Stimulated activated CD8-positive, alpha-beta memory T cell treated with anti-CD3 and anti-CD28 coated beads, Interleukin-4, amount 100 ng/mL, for 4 hours (primary cell): ENCODE results near the gene NDUFB11.

Experiments
- DNase-seq, 2 donors: peaks; one replicate each; pipeline ENCODE4 v3.0.0-alpha.2; 2020; ENCODE audit warnings: low read depth in 2 of 2, low spot score in 1 of 2

NDUFB11 gene

DNA sequence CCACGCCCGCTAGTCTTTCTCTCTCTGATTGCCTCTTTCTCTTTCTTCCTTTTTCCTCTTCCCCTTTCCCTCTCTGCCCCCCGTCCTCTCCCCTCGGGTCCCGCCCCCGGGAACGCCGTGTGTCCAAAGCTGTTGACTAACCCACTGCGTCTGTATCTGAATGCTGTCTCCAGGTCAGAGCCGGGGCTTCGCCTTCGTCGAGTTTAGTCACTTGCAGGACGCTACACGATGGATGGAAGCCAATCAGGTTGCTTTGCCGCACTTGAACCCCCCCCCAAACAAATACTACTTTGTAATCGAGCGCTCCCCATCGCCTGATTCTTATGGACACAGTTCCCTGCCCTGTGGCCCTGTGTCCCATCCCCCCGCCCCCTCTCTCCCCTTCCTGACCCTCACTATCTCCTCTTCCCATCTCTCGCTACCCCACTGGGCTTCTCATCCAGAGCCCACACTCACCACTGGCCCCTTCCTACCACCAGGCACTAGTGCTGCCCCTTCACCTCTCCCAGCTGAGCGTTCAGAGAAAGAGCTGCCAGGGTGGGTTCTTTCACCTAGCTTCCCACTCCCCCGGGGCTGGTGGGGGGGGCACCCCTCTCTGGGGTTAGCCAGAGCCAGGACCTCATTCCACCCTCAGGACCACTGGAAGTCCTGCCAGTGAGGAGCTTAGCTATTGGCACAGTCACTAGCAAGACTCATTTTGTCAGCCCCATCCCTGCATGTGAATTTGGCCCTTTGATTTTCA lies 30.5 kb upstream of the NDUFB11 start:
- DNase-seq = no peak

DNA sequence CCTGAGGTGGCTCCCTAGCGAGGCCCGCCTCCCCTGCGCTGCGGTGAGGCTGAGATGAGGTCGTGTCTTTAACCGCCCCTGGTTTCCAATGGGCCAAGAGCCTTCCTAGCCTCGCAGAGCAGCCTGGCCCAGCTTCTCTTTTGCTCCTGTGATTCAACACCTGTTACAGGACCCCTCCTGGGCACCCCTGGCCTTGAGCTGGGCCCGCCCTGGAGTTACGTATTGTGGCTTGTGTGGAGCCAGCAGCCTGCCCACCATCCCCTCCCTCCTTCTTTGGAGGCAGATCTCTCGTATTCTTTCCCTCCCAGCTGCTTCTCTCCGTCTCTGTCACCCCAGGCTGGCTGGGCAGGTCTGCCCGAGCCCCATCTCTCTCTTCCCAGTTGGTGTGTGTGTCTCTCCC lies 29.9 kb upstream of the NDUFB11 start:
- DNase-seq = no peak

DNA sequence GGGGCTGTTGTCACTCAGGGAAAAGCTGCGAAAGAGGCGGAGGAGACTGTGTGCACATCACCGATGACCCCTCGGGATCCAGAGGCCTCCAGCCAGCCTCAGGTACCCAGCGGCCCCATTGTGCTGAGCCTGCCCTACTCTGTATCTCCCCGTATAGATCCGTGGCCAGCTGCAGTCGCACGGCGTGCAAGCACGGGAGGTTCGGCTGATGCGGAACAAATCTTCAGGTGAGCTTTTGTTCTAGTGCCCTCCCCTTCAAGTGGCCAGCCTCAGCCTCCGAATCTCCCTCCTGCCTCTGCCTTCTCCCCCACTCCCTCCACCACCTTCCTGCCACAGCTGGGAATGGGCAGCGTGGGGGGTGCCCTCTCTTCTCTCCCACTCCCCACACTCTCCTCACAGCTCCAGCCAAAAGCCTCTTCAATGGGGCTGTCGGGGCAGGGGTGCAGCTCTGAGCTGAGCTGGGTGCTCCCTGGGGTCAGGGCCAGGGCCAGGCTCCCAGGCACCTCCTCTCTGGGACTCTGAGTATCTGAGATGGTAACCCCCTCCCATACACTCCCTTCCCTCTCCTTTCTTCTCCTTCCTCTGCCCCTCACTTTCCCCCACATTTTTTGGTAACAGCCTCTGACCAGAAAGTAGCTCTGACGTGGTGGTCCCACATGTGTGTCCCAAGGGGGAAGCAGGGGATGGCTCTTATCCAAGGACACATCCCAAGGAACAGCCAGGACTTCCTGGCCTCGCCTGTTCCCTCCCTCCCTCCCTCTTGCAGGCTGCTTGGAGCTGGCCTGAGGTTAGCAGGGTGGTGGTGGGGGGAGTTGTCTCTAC lies 28.7 kb upstream of the NDUFB11 start:
- DNase-seq = no peak

DNA sequence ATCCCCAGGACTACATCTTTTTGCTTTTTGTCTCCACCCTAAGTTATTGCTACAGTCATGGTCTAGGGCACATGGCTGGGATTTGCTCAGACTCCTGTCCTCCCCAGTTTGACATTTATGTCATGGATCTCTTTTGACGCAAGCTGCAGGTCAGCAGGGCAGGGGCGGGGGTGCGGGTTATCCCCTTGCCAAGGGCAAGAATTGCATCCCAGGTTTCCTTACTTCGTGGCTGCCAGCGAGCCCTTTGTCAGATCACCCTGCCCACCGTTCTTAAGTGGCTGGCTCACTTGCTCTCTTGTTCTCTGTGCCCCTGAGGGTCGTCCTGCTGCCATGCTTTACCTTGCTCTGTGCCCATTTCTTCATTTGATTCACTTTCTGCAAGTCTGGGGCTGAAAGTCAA lies 28.0 kb upstream of the NDUFB11 start:
- no peak for DNase-seq

DNA sequence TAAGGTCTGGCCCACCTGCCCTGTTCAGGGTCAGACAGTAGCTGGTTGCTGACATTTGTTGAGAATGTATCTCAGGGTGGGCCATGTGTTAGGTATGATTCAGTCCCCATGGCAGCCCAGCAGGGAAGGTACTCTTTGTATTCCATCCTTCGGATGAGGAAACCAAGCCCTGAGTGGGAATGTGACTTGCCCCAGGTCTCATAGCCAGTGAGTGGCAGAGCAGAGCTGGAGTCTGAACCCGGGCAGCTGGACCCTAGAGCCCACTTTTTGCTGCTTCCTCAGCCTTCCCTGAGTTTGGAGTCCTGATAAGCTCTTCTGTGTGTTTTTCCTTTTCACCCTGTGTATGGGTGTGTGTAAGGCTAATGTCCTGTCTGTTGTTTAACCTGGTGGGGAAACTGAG lies 27.5 kb upstream of the NDUFB11 start:
- no peak for DNase-seq

DNA sequence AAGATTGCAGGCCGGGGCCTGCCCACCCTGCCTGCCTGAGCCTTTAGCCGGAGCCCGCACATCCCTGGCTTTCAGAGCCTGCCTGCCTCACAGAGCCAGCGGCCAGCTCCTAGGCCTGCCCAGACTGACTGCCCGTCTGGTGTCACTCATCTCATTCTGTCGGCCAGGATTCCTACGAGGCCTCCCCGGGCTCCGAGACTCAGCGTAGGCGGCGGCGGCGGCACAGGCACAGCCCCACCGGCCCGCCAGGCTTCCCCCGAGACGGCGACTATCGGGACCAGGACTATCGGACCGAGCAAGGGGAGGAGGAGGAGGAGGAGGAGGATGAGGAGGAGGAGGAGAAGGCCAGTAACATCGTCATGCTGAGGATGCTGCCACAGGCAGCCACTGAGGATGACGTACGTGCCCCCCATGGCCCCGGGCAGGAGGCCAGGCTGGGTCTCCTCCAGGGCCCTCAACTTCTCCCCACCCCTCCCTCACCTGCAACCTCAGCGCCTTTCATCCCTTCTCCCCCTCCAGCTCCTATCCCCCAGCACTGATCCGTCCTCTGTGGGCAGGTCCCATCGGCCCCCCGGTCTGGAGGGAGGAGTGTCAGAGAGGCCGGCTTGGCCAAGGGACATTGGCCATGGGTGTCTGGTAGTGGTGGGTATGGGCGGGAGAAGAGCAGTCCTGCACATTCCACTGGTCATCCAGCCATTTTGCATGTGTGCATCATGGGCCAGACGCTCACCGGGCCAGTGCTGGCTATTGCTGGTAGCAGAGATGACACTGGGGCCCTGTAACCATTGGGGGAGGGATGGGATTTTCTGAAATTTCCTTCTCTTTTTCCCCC lies 26.6 kb upstream of the NDUFB11 start:
- DNase-seq = no peak

DNA sequence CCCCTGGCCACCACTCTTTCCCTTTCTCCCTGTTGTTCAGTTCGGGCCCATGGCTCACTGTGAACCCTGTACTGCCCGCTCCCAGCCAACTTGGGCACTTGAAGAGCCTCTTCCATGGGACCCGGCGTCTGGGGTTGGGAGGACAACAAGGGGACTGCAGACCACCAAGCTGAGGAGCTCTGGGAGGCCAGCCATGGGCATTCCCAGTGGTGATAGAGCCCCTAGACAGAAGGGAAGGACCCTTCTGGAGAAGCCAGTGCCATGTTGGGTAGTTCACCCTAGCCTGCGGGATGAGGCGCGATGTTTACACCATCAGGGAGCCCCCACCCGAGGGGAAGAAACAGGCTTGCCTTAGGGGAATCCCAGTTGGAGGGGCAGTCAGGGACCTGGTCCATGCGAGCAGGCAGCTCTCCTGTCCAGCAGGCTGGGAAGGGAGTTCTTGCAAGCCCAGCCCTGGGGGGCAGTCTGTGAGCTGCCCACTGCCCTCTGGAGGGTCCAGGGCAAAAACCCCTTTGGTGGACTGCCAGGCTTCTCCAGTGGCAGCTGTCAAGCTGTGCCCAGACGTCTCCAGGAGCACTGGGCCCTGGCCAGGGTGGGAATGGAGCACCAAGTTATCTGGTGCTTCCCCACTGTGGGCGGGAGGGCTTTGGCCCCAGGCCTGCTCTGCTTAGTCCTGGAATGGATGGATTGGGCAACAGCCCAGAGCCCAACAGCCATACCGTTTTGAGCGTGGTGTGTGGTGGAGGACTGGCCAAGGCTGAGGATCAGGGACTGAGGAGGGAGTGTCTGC lies 25.4 kb upstream of the NDUFB11 start:
- DNase-seq = no peak

DNA sequence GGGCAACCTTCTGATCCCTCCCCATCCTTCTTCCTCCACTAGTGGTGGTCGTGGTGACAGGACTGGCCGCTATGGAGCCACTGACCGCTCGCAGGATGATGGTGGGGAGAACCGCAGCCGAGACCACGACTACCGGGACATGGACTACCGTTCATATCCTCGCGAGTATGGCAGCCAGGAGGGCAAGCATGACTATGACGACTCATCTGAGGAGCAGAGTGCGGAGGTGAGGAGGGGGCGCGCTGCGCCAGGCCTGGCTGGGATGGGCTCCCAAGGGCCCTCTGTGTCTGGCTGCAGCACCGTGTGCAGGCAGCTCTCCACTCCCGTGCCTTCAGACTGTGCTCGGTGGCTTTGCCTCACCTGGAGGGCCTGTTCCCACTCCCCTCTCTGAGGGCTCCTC lies 24.8 kb upstream of the NDUFB11 start:
- DNase-seq = no peak

DNA sequence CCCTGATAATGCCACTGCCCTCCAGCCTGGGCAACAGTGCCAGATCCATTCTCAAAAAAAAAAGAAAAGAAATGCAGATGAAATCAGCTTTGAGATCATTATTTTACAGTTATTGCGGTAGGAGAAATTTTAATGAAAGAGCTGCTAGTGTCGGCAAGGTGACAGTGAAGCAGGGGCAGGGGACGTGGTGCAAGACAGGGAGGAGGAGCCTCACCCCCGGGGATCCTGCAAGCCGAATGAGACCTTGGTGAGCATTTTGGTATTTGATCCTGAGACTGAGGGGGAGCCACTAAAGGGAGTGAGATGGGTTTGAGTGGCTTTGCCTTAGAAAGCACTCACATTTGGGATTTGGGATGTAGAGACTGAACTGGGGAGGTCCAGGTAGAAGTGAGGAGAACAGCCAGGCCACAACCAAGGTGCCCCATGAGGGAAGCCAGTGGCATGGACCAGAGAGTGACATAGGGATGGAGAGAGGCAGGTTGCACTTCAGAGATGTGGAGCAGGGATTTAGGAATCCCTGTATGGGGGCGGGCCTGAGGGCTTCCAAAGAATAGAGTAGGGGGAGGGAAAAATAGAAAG lies 24.1 kb upstream of the NDUFB11 start:
- no peak for DNase-seq

DNA sequence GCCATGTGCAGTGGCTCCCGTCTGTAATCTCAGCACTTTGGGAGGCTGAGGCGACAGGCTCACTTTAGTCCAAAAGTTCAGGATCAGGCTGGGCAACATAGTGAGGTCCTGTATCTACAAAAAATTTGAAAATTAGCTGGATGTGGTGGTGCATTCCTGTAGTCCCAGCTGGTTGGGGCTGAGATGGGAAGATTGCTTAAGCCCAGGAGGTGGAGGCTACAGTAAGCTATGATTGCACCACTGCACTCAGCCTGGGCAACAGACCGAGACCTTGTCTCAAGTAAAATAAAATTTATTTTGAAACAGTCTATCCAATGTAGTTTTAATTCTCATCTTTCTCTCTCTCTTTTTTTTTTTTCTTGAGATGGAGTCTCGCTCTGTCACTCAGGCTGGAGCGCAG lies 21.6 kb upstream of the NDUFB11 start:
- no peak for DNase-seq

DNA sequence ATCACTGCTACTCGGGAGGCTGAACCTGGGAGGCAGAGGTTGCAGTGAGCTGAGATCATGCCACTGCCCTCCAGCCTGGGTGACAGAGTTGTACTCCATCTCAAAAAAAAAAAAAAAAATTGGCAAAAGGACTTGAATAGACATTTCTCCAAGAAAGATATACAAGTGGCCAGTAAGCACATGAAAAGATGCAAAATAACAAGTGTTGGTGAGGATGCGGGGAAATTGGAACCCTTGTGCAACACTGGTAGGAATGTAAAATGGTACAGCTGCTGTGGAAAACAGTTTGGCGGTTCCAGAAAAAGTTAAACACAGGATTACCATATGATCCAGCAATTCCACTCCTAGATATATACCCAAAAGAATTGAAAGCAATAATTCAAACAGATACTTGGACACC lies 19.9 kb upstream of the NDUFB11 start:
- no peak for DNase-seq

DNA sequence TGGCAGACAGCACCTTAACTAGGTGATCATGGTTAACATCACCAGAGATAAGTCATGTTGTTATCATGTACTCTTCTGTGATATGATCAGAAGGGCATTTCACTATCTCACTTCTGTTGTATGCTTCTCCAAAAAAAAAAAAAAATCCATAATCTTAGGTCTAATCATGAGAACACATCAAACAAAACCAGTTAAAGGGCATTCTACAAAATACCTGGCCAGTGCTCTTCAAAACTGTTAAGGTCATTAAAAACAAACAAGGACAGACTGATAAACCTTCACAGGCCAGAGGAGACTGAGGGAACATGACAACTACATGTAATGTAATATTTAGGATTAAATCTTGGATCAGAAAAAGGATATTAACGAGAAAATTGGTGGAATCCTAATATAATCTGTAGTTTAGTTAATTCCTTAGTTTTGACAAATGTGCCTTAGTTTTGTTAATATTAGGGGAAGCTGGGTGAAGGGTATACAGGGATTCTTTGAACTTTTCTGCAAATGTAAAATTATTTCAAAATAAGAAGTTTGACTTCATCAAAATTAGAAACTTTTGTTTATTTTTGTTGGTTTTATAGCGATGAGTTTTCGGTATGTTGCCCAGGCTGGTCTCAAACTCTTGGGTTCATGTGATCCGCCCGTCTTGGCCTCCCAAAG lies 18.6 kb upstream of the NDUFB11 start:
- no peak for DNase-seq

DNA sequence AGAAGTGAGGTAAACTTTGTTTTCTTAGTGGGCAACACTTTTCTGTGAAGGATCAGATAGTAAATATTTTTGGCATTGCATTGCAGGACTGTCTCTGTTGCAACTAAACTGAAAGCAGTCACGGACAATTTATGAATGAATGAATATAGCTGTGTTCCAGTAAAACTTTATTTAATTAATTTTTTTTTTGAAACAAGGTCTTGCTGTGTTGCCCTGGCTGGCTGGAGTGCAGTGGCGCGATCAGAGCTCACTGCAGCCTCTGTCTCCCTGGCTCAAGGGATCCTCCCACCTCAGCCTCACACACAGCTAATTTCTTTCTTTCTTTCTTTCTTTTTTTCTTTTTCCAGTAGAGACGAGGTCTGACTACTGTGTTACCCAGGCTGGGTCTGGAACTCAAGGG lies 16.3 kb upstream of the NDUFB11 start:
- DNase-seq = no peak

DNA sequence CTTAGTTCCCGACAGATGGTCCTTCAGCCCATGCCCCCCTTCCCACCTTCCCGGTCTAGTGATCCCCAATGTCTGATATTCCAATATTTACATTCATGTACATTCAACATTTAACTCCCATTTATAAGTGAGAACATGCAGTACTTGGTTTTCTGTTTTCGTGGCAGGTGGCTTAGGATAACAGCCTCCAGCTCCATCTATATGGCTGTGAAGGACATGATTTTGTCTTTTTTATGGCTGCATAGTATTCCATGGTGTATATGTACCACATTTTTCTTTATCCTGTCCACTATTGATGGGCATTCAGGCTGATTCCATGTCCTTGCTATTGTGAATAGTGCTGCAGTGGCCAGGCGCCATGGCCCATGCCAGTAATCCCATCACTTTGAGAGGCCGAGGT lies 14.3 kb upstream of the NDUFB11 start:
- no peak for DNase-seq

DNA sequence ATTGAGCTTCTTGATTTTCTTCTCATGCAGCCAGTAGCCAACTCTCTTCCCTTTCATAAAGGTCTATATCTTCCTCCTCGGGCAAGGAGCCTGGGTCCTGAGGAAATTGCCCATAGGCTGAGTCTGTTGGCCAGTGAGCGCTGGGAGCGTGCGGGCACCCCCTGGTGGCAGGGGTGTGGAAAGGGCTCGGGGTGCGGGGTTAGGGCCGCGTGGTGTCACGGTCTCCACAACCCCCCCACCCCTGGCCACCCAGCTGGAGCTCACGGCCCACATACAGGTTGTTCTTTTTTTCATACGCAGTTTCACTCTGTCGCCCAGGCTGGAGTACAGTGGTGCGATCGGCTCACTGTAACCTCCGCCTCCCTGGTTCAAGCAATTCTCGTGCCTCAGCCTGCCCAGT lies 13.6 kb upstream of the NDUFB11 start:
- no peak for DNase-seq

DNA sequence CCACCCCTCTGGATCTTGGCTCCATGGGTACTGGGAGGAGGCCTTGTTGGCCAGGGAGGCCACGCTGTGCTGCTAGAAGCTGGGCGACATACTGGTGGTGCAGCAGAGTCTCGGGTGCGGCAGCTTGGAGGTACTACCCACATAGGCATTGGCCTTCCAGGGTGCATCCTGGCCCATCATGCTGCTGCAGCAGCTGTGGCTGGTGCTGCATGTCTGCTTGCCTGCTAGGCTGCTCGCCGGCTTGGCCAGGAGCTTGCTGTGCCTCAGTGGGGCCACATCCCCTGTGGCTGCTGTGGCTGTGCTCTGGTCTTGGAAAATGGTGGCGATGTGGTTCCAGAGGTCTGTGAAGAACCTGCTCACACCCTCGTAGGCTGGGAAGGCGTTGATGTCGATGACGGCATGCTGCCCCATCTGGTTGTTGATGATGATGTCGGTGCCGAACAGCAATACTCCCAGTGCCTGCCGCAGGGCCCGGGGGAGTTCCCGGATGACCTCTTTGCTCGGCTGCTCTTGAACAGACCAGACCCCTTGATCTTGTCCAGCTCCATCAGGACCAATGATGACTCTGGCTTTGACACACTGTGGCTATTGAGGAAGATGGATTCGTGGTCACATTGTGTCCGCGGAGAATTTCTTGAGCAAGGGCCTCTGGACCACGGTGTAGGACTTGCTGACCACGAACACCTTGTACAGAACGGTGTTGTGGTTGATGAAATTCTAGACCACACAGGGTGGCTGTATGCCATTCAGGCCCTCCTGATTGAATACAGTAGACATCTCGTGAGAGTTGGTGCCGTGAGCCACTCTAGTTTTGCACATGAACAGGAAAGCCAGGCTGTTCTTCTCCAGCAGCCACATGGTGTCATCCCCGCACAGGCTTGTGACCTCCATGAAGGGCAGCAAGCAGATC lies 12.4 kb upstream of the NDUFB11 start:
- DNase-seq = no peak

DNA sequence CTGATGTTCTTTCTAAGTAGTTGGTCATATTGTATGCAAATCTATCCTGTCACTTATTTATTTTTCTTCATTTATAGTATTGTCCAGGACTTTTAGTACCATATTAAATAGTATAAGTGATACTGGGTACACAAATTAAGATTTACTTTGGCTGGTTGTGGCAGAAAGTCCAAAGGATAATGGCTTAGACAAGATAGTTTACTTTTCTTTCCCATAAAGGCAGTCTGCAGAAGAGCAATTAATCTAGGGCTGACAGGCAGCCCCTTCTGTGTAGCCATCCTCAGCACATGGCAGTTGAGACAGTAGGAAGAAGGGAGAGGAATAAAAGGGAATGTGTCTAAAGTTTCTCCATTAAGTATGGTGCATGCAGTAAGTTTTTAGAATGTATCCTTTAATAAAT lies 6.9 kb upstream of the NDUFB11 start:
- no peak for DNase-seq

DNA sequence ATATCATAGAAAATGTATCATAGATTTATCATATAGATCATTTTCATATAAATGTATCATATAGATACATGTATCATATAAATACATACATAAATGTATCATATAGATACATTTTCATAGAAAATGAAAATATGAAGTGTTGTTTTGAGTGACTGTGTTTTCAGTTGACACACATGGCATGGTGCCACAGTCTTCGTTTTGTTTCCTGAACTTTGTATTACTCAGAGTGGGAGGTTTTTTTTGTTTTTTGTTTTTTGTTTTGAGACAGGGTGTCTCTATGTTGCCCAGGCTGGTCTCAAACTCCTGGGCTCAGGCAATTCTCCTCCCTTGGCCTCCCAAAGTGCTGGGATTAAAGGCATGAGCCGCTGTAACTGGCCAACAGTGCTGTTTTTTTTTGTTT lies 4.4 kb upstream of the NDUFB11 start:
- no peak for DNase-seq
